GM18499 (cell line): Measurements from ENCODE around the gene SERTAD2.
A peak's percentile ranks its signal among the peaks of the same experiment; 100 is the strongest.

Experiments
- ATAC-seq: cut with Tn5 transposase; IDR thresholded peaks from one replicate; pipeline ENCODE4 v1.9.1; 2021; ENCODE audit warnings: moderate number of reproducible peaks; ENCODE audit not compliant: insufficient read depth, unreplicated experiment

SERTAD2 gene

DNA sequence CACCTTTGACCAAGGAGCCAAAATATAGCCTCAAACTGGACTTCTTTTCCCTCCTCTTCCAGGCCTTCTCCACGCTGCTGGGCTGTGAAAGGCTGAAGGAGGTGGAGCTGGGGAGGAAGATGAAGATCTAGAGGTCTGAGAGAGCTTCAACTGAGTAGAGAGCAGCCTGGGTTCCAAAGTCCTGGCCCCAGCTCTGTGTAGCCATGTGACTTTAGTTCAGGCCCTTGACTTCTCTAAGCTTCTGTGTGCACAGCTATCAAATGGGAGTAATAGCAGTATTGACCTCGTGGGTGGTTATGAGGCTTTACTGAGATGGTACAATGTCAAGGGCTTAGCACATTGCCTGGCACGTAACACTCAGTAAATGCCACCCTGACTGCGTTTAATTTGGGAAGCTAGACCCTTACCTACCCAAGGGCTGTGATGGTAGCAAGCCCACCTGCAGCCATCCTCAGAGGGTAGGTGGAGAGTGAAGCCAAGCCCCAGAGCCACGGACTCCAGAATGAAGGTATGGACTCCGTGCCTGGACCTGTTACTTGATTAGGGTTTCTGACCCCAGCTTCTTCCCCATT is 38.4 kb downstream of the SERTAD2 start:
- no peak for ATAC-seq

DNA sequence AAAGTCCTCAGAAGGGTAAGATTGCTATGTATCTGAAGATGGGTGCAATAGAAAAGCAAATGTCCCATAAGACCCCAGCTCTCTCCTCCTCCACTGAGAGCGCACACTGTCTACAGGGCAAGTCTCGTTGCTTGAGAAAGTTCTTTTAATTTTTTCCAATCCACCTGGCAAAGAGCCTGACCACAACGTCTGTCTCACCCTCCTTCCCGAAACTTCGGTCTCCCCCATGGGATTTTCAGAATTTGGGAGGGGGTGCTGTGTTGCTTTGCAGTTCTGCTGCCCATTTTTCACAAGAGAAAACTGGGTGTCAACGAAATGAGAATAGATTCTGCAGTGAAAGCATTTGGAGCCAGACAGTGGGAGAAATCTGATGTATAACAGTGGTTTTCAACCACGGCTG is 40.4 kb downstream of the SERTAD2 start:
- no peak for ATAC-seq

GRCh38 chr2:64612575-64613195 is 41.0 kb downstream of the SERTAD2 start:
- ATAC-seq, result no peak

DNA sequence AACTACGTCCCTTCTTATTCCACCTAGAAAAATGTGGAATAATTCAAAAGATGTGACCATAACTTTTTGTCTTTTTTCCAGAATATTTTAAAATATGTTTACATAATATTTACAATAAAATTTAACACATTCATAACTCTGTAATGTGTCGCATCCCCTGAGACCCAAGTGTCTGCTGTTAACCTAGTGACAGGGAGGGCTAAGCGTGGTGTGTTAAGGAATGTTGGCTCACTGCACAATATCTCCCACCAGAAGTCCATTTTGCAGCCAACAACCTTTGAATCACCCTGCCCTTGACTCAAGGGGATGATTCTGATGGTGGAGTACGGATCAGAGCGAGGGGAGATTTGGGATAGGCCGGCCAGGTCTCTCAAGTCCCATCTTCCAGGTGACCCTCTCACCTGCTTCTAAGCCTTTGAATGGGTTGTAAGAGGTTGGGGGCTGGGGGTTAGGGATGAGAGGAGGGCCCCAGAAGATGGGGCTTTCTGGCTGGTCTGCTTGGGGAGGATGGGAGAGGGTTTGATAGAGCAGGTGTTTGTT is 43.3 kb downstream of the SERTAD2 start:
- ATAC-seq, result no peak

DNA sequence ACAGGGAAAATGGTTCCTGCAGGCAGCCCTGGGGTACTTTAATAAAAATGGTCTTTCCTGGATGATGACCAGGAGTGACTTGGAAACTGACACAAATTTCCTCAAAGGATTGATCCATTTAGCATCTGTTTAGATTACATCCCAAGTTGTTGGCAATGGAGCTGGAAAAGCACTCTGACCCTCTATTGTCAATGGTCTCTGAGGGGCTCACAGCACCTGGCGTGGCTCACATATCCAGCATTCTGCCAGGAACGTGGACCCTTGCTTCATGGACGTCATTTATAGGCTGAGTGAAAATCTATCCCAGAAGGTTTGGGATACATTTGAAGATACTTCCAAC is 43.8 kb downstream of the SERTAD2 start:
- no peak for ATAC-seq

GRCh38 chr2:64609227-64609941 is 44.3 kb downstream of the SERTAD2 start:
- ATAC-seq, result no peak

GRCh38 chr2:64608867-64609226 is 44.9 kb downstream of the SERTAD2 start:
- no peak for ATAC-seq

DNA sequence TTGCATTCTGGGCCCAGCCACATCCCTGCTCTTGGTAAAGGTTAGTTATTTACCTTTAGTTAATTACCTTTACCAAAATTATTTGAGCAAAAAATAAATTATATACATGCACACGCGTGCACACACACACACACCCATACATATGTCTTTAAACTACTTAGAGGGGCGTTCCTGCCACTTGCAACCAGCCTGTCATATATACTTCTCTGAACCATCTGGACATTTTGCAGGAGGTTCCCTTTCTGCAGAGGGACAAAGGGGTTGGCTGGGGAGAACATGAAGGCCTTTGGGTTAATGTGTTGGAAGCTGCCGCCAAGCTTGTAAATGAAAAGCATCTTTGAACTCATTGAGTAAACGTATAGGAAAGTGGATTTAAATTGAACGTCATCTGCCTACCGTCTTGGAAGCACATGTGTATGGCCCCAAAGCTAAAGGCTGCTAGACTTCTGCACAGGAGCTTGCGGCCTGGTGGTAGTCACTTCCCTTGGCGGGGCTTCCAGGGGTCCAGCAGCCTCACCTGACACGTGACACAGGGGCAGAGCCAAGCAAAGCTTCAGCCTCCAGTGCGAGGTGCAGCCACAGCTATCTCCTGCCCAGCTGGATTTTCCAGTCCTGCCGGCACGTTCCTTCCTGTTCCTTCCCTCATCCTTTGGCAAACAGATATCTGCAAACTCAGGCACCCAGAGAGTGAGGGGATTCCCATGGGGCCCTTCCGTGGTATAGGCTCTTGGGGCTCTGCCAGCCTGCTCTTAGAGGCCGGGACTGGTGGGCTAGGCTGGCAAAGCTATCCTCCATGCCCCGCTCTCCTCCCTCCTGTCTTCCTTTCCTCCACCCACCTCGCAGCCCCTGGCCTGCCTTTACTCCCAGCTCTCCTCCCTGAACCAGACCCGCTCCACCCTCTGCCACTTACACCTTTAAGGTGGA is 46.1 kb downstream of the SERTAD2 start:
- ATAC-seq, result no peak

DNA sequence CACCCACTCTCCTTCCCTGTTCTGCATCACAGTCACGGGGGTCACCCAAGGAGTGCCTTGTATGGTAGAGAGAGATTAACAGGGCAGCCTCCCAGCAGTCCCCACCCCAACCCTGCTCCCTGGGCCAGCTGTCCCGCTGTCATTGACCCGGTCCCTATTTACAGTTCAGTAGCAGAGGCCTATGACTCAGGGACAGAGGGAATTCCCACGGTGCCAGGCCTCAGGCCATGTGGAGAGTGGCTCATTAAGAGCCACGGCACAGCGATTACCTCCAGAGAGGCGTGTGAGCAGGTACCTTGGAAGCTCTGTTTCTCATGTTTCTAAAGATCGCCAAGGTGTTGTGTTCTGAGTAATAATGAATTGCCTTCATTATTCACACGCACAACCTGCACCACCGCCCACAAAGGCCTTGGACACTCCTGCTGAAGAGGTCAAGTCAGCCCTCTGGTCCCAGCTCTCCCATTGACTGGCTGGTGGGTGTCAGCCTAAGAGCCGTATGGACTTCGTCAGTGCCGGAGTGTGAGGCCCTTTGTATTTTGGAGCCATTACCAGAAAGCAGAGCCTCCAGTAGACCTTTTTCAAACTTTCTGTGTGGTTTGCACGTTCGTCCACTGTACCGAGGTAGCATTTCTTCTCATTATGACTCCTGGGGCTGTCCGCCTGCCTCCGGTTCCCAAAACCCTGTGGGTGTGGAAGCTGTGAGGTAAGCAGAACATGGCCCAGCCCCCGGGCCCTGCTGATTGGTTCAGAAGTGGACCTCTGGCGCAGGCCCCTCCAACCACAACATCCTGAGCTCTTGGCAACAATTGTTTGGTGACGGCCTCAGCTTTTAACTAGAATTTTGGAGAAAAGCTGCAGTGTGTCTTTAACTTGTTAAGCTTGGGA is 47.0 kb downstream of the SERTAD2 start:
- peak; percentile 75 for ATAC-seq

- ATAC-seq, result no peak
These were observed 47.7 kb downstream of the SERTAD2 start for GRCh38 chr2:64605991-64606478.

- no peak for ATAC-seq
These were observed 48.7 kb downstream of the SERTAD2 start for GRCh38 chr2:64605026-64605471.

GRCh38 chr2:64604155-64604554 is 49.6 kb downstream of the SERTAD2 start:
- ATAC-seq, result no peak

GRCh38 chr2:64602436-64602835 is 51.3 kb downstream of the SERTAD2 start:
- ATAC-seq, result no peak

GRCh38 chr2:64601785-64602391 is 51.8 kb downstream of the SERTAD2 start:
- ATAC-seq, result no peak

GRCh38 chr2:64601034-64601754 is 52.5 kb downstream of the SERTAD2 start:
- no peak for ATAC-seq

- ATAC-seq, result no peak
These were observed 54.2 kb downstream of the SERTAD2 start for GRCh38 chr2:64599469-64599868.

GRCh38 chr2:64598226-64598625 is 55.5 kb downstream of the SERTAD2 start:
- ATAC-seq, result no peak

DNA sequence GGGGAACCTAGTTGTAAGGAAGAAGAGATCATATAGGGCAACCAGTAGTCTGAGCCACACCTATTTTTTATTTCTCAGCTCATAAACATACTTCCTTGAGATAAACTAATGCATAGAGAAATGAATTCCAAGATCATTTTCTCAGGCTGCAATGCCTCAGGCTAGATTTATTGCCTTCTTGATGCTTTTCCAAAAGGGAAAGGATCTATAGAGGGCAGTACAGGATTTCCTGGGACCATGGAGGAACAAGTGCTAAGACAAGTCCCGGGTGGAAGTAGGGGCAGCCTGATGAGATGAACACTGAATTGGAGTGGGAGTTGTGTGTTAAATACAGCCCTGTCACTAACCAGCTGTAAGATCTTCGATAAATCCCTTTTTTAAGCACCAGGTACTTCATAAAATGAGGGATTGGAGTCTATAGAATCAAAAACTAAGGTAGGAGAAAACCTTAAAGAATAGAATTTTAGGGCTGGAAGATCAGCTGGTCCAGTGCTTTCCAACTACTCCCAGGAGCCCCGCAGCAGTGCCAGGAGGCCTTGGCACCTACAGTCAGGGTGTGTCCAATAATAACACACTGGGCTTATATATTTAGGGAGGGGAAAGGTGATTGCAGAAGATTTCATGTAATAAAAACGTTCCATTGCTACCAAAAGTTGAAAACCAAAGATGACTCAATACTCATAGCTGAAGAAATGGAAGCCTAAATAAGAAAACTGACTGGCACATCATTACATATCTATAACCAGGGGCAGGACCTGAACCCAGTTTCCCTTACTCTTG is 58.1 kb downstream of the SERTAD2 start:
- no peak for ATAC-seq
